RWPE1 (cell line): Measurements from ENCODE around the gene TUBA1C.
A peak's percentile ranks its signal among the peaks of the same experiment; 100 is the strongest.

Experiments
- CTCF ChIA-PET: fragments of 350-600 bp; sonication (Branson Sonifier 250); formaldehyde crosslinking; extraction: SDS; loops from one replicate; lab custom pipeline; 2021; lab: Yijun Ruan, JAX
- POLR2A ChIA-PET: fragments of 400-600 bp; formaldehyde crosslinking; extraction: SDS; loops from one replicate; lab custom pipeline; 2020; ENCODE audit warnings: antibody characterized with exemption; ENCODE audit not compliant: low non-redundant PET; lab: Yijun Ruan, JAX
- DNase-seq: peaks from one replicate; pipeline ENCODE4 v3.0.0; 2012; ENCODE audit warnings: low spot score
- H3K27ac ChIP-seq: fragments of 450-650 bp; 2 replicates; pipeline ENCODE4 v1.5.1; 2017
- CTCF ChIP-seq: fragments of 450-650 bp; conservative IDR thresholded peaks from 2 replicates; pipeline ENCODE4 v1.5.1; 2017; ENCODE audit warnings: low read depth, mild to moderate bottlenecking

TUBA1C gene

GRCh38 chr12:49232940-49233841, 31.7 kb upstream of the TUBA1C start:
- DNase-seq, result no peak
- ChIA-PET CTCF (interaction anchor here (0.6 kb wide), 1 partner anchor 155 kb away, joined by 5 read pairs; no protein-coding TSS in a partner anchor), POLR2A (interaction anchor here (0.6 kb wide), 1 partner anchor 155 kb away, joined by 6 read pairs; no protein-coding TSS in a partner anchor)
- no peak overlapping the region for H3K27ac ChIP-seq
- no peak for TF ChIP-seq CTCF

- DNase-seq, result no peak
- POLR2A ChIA-PET, result no interaction called here
- peak overlapping the region; percentile 92 for H3K27ac ChIP-seq
- CTCF ChIA-PET, result interaction anchor here (0.6 to 1.8 kb wide), 5 partner anchors 20 to 1159 kb away, joined by 3 to 18 read pairs (median 3); partner anchors contain the start of gene TUBA1A
- TF ChIP-seq CTCF, result no peak
Measured at GRCh38 chr12:49233842-49234526, 30.9 kb upstream of the TUBA1C start.

- H3K27ac ChIP-seq, result no peak overlapping the region
- CTCF ChIA-PET, result interaction anchor here (2.2 kb wide), 1 partner anchor 8 kb away, joined by 15 read pairs; no protein-coding TSS in a partner anchor
- TF ChIP-seq CTCF, result no peak
- DNase-seq, result no peak
- POLR2A ChIA-PET, result no interaction called here
Measured at GRCh38 chr12:49236423-49236822, 28.5 kb upstream of the TUBA1C start.

- ChIA-PET CTCF (interaction anchor here (0.6 kb wide), 1 partner anchor 1045 kb away, joined by 5 read pairs; no protein-coding TSS in a partner anchor), POLR2A (interaction anchor here (1.2 kb wide), 1 partner anchor 18 kb away, joined by 3 read pairs; no protein-coding TSS in a partner anchor)
- no peak for DNase-seq
- no peak overlapping the region for H3K27ac ChIP-seq
- TF ChIP-seq CTCF, result no peak
Measured at GRCh38 chr12:49243631-49244030, 21.3 kb upstream of the TUBA1C start.

GRCh38 chr12:49244176-49244575, 20.7 kb upstream of the TUBA1C start:
- H3K27ac ChIP-seq, result no peak overlapping the region
- ChIA-PET POLR2A (interaction anchor here (0.6 to 1.2 kb wide), 2 partner anchors 17 to 70 kb away, joined by 3 read pairs; no protein-coding TSS in a partner anchor), CTCF (interaction anchor here (0.6 to 1.4 kb wide), 2 partner anchors 8 to 1045 kb away, joined by 5 to 15 read pairs; no protein-coding TSS in a partner anchor)
- DNase-seq, result no peak
- TF ChIP-seq CTCF, result no peak

- ChIA-PET POLR2A (interaction anchor here (0.6 kb wide), 1 partner anchor 9 kb away, joined by 3 read pairs; no protein-coding TSS in a partner anchor), CTCF (no interaction called here)
- no peak overlapping the region for H3K27ac ChIP-seq
- no peak for TF ChIP-seq CTCF
- DNase-seq, result no peak
Measured at GRCh38 chr12:49251357-49251756, 13.5 kb upstream of the TUBA1C start.
